H54 (cell line): Measurements from ENCODE around the gene STOM.
A peak's percentile ranks its signal among the peaks of the same experiment; 100 is the strongest.

Experiments
- DNase-seq: peaks from one replicate; pipeline ENCODE4 v3.0.0; 2011; ENCODE audit warnings: low spot score, mixed read lengths; ENCODE audit not compliant: insufficient read length
- FAIRE-seq: peaks from 3 replicates; lab custom pipeline; 2011; peaks lifted over from hg19 to GRCh38; lab: Jason Lieb, UNC
- POLR2A ChIP-seq: IDR thresholded peaks from 2 replicates; pipeline ENCODE4 v1.6.1; 2011; ENCODE audit warnings: low read depth, mild to moderate bottlenecking, low read length

Gene STOM

GRCh38 chr9:121383715-121384114 lies 13.7 kb upstream of the STOM start:
- TF ChIP-seq POLR2A, result no peak
- DNase-seq (no peak), FAIRE-seq (peak; percentile 45)

- TF ChIP-seq POLR2A, result no peak
- DNase-seq (no peak), FAIRE-seq (peak; percentile 94)
These were observed 10.8 kb upstream of the STOM start for GRCh38 chr9:121380846-121381245.

- FAIRE-seq (peak; percentile 93), DNase-seq (no peak)
- TF ChIP-seq POLR2A, result no peak
These were observed 6.3 kb upstream of the STOM start for GRCh38 chr9:121376214-121376830.

GRCh38 chr9:121373011-121373729 lies 3.1 kb upstream of the STOM start:
- FAIRE-seq (peak; percentile 92), DNase-seq (no peak)
- TF ChIP-seq POLR2A, result no peak

- DNase-seq (no peak), FAIRE-seq (no peak)
These were observed 2.4 kb upstream of the STOM start for GRCh38 chr9:121372239-121373010.

GRCh38 chr9:121371495-121372061 lies 1.5 kb upstream of the STOM start:
- FAIRE-seq (peak; percentile 74), DNase-seq (no peak)
- no peak for TF ChIP-seq POLR2A

More at GRCh38 chr9:121372239-121373010, 2.4 kb upstream of the STOM start:
- TF ChIP-seq POLR2A, result no peak

GRCh38 chr9:121368745-121369144 lies 1.3 kb downstream of the STOM start:
- TF ChIP-seq POLR2A, result no peak
- FAIRE-seq, result no peak

GRCh38 chr9:121368138-121368522 lies 1.9 kb downstream of the STOM start:
- no peak for DNase-seq
- FAIRE-seq, result no peak
- no peak for TF ChIP-seq POLR2A

More at GRCh38 chr9:121368745-121369144, 1.3 kb downstream of the STOM start:
- DNase-seq, result no peak

- FAIRE-seq (peak; percentile 84), DNase-seq (no peak)
- no peak for TF ChIP-seq POLR2A
These were observed 2.5 kb downstream of the STOM start for GRCh38 chr9:121367306-121368137.

GRCh38 chr9:121366611-121367192 lies 3.3 kb downstream of the STOM start:
- FAIRE-seq (no peak), DNase-seq (no peak)
- no peak for TF ChIP-seq POLR2A

- TF ChIP-seq POLR2A, result no peak
- DNase-seq (no peak), FAIRE-seq (peak; percentile 78)
These were observed 4.5 kb downstream of the STOM start for GRCh38 chr9:121365564-121365963.

- no peak for DNase-seq
- no peak for TF ChIP-seq POLR2A
- FAIRE-seq, result no peak
These were observed 5.2 kb downstream of the STOM start for GRCh38 chr9:121364886-121365285.

GRCh38 chr9:121364077-121364476 lies 6.0 kb downstream of the STOM start:
- TF ChIP-seq POLR2A, result no peak
- FAIRE-seq (no peak), DNase-seq (no peak)
